Peyer's patch (tissue), 4 donors: ENCODE data around the gene MFAP4.

Experiments used
- POLR2A ChIP-seq, 2 donors: fragments of 450-650 bp; IDR thresholded peaks; one replicate each; pipeline ENCODE4 v1.5.1; 2017; ENCODE audit warnings: antibody characterized with exemption in 2 of 2, mild to moderate bottlenecking in 2 of 2, moderate library complexity in 2 of 2
- TF ChIP-seq, protein P1 (sequence below), 6 experiments: fragments of 450-650 bp in 4 of 6; fragments of 200-600 bp in 2 of 6; sonication (generic) in 1 of 6; IDR thresholded peaks; one replicate each; pipeline ENCODE4 v1.5.1; 2017 to 2019; ENCODE audit warnings: antibody characterized with exemption in 6 of 6, mild to moderate bottlenecking in 3 of 6, moderate library complexity in 1 of 6

DNA sequence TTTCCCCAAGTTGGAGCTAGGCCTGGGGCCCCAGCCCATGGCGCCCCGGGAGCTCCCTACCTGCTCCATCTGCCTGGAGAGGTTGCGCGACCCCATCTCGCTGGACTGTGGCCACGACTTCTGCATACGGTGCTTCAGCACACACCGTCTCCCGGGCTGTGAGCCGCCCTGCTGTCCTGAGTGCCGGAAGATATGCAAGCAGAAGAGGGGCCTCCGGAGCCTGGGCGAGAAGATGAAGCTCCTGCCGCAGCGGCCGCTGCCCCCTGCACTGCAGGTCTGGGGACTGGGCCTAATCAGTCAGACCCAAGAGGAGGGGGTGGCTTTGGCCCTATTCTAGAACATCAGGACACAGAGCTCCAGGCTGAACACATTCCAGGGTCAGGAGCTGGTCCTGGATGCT is 25.5 kb upstream of the MFAP4 start:
- TF ChIP-seq, protein P1, sequence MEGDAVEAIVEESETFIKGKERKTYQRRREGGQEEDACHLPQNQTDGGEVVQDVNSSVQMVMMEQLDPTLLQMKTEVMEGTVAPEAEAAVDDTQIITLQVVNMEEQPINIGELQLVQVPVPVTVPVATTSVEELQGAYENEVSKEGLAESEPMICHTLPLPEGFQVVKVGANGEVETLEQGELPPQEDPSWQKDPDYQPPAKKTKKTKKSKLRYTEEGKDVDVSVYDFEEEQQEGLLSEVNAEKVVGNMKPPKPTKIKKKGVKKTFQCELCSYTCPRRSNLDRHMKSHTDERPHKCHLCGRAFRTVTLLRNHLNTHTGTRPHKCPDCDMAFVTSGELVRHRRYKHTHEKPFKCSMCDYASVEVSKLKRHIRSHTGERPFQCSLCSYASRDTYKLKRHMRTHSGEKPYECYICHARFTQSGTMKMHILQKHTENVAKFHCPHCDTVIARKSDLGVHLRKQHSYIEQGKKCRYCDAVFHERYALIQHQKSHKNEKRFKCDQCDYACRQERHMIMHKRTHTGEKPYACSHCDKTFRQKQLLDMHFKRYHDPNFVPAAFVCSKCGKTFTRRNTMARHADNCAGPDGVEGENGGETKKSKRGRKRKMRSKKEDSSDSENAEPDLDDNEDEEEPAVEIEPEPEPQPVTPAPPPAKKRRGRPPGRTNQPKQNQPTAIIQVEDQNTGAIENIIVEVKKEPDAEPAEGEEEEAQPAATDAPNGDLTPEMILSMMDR (IDR thresholded peaks at IDR 0.05), result no peak
- TF ChIP-seq POLR2A (IDR thresholded peaks at IDR 0.05), result no peak
